Sigmoid colon (tissue), 7 donors: ENCODE measurements around the gene LARGE1. TPM values are rescaled to one million over a fixed set of nuclear protein-coding genes. Genes with fewer than 3 reads are reported as not detected.

Experiments used
- DNase-seq: peaks from one replicate; pipeline ENCODE4 v3.0.0-alpha.2; 2019
- H3K27ac ChIP-seq, 4 donors: fragments of 200-600 bp; sonication (generic); one replicate each; pipeline ENCODE4 v1.5.1; 2016 to 2019; ENCODE audit warnings: mild to moderate bottlenecking in 1 of 4
- H3K27me3 ChIP-seq, 3 donors: fragments of 200-600 bp; sonication (generic); one replicate each; pipeline ENCODE4 v1.5.1; 2019; ENCODE audit warnings: mild to moderate bottlenecking in 1 of 3
- H3K36me3 ChIP-seq, 4 donors: fragments of 200-600 bp; sonication (generic); one replicate each; pipeline ENCODE4 v1.5.1; 2016 to 2019
- H3K4me1 ChIP-seq, 4 donors: fragments of 200-600 bp; sonication (generic); one replicate each; pipeline ENCODE4 v1.5.1; 2017 to 2019
- H3K4me3 ChIP-seq, 4 donors: fragments of 200-600 bp; sonication (generic); one replicate each; pipeline ENCODE4 v1.5.1; 2017 to 2019; ENCODE audit warnings: mild to moderate bottlenecking in 2 of 4, moderate library complexity in 1 of 4
- H3K9me3 ChIP-seq, 4 donors: fragments of 200-600 bp in 3 of 4; sonication (generic) in 3 of 4; one replicate each; pipeline versions ENCODE4 v1.5.1 to v1.6.1; 2013 to 2019
- EP300 ChIP-seq, 4 donors: sonication (generic); formaldehyde crosslinking; IDR thresholded peaks; one replicate each; pipeline ENCODE4 v1.6.1; 2017; ENCODE audit warnings: antibody characterized with exemption in 4 of 4
- POLR2A ChIP-seq, 2 donors: fragments of 450-650 bp; IDR thresholded peaks; one replicate each; pipeline ENCODE4 v1.6.1; 2016; ENCODE audit warnings: antibody characterized with exemption in 2 of 2, mild to moderate bottlenecking in 2 of 2, moderate library complexity in 2 of 2
- POLR2AphosphoS5 ChIP-seq, 4 donors: sonication (generic); formaldehyde crosslinking; IDR thresholded peaks; one replicate each; pipeline ENCODE4 v1.6.1; 2017; ENCODE audit warnings: antibody characterized with exemption in 4 of 4
- WGBS, 2 donors: extraction: QIAGEN DNeasy Blood & Tissue Kit; methylation state at CpG; one replicate each; pipeline ENCODE4 v1.1.7; 2013; 5-methylcytosine and 5-hydroxymethylcytosine counted together
- intact Hi-C: fragments of 100-400 bp; cut with DNase I; formaldehyde crosslinking; loops from one replicate; pipeline ENCODE4 v1.15.1; 2023
- polyA plus RNA-seq, 3 donors: library from polyadenylated mRNA; stranded (reverse); fragments of 200-250 nt; gene quantifications; one replicate each; pipeline ENCODE4 v1.2.3, GENCODE V29; 2013
- total RNA-seq, 4 donors: library from RNA; depleted of rRNA; stranded (reverse); fragments of >200 nt; gene quantifications; one replicate each; pipeline ENCODE4 v1.1.0, GENCODE V29; 2016
- TF ChIP-seq, protein P1 (sequence below), 4 experiments: fragments of 450-650 bp in 3 of 4; fragments of 200-600 bp in 1 of 4; IDR thresholded peaks; one replicate each; pipeline ENCODE4 v1.5.1; 2016 to 2019; ENCODE audit warnings: antibody characterized with exemption in 4 of 4, mild to moderate bottlenecking in 3 of 4, moderate library complexity in 2 of 4
- donor health status: healthy with polysubstance abuse.
- donor health status: Bipolar disorder and iron deficiency.
- donor health status: healthy.

LARGE1 gene
- total and polyA plus RNA-seq, 7 donors = 5.8 to 74.4 (median 38.0) TPM

DNA sequence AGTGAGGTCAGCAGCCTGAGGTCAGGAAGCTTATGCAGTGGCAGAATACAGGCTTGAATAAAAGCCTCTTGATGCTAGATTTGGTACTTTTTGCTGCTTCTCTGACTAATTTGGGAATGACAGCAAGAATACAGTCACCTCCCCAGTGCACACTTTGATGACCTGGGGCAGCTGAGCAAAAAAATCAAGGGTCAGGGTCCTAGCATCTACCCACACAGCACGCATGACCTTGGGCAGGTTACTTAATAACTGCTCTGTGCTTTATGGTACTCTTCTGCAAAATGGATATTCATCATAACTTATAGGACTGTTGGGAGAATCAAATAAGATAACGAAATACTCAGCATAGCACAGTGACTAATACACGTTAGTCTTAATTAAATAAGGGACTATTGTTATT is 518.0 kb downstream of the LARGE1 start:
- TF ChIP-seq POLR2AphosphoS5 (IDR thresholded peaks at IDR 0.05) (no peak), EP300 (IDR thresholded peaks at IDR 0.05) (no peak), POLR2A (IDR thresholded peaks at IDR 0.05) (no peak)
- TF ChIP-seq, protein P1, sequence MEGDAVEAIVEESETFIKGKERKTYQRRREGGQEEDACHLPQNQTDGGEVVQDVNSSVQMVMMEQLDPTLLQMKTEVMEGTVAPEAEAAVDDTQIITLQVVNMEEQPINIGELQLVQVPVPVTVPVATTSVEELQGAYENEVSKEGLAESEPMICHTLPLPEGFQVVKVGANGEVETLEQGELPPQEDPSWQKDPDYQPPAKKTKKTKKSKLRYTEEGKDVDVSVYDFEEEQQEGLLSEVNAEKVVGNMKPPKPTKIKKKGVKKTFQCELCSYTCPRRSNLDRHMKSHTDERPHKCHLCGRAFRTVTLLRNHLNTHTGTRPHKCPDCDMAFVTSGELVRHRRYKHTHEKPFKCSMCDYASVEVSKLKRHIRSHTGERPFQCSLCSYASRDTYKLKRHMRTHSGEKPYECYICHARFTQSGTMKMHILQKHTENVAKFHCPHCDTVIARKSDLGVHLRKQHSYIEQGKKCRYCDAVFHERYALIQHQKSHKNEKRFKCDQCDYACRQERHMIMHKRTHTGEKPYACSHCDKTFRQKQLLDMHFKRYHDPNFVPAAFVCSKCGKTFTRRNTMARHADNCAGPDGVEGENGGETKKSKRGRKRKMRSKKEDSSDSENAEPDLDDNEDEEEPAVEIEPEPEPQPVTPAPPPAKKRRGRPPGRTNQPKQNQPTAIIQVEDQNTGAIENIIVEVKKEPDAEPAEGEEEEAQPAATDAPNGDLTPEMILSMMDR (IDR thresholded peaks at IDR 0.05) = no peak
- DNase-seq = no peak
- H3K27ac ChIP-seq = no peak overlapping the region
- no peaks in the 10 kb centered on the region for H3K4me1 ChIP-seq
- WGBS, 2 donors = 93 to 97% methylated on average over 3 of the region's 3 CpGs
- peaks cover 0 to 10% (median 2%) of the 10 kb centered on the region in 4 donors for H3K36me3 ChIP-seq
- no peaks in the 10 kb centered on the region for H3K27me3 ChIP-seq
- intact Hi-C loops = no loop called here
- no peaks in the 10 kb centered on the region for H3K9me3 ChIP-seq
- H3K4me3 ChIP-seq = no peak overlapping the region

DNA sequence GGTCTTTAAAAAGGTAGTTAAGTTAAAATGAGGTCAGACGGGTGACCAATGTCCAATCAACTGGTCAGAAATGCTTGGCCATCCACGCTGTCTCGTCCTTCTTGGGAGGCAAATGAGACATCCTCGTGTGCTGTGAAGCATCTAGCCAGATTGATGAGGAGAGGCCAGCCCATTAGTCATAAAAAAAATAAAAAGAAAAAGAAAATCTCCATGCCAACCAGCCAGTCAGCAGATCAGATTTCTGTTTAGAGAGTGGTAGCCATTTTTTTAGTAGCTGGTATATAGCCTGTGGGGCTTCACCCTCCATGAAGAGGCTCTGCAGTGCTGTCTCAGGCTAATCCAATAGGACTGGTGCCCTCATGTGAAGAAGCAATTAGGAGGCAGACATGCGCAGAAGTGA is 519.0 kb downstream of the LARGE1 start:
- Histone ChIP-seq H3K27me3 (no peaks in the 10 kb centered on the region), H3K9me3 (no peaks in the 10 kb centered on the region), H3K36me3 (peaks cover 0 to 10% (median 2%) of the 10 kb centered on the region in 4 donors), H3K4me1 (no peaks in the 10 kb centered on the region), H3K27ac (no peak overlapping the region), H3K4me3 (no peak overlapping the region)
- no peak for DNase-seq
- WGBS, 2 donors = 85 to 94% methylated on average over 5 of the region's 5 CpGs
- TF ChIP-seq EP300 (IDR thresholded peaks at IDR 0.05) (no peak), POLR2A (IDR thresholded peaks at IDR 0.05) (no peak), POLR2AphosphoS5 (IDR thresholded peaks at IDR 0.05) (no peak)
- TF ChIP-seq, protein P1 (IDR thresholded peaks at IDR 0.05) = no peak
- intact Hi-C loops = no loop called here

DNA sequence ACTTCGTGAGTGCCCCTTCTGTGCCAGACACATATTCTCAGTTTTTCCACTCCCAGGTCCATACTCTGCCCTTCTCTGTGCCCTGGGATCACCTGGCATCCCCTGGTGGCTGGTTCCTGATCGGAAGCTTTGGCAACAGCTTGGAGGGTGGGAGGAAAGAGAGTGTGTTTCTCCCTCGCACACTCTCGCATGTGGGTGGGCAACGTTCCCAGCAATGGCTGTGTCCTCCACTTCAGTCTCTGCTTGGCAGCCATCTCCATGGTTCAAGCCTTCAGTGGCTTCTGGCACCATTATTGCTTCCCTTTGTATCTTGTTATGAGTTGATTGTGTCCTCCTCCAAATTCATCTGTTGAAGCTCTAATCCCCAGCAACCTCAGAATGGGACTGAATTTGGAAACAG is 519.4 kb downstream of the LARGE1 start:
- H3K4me1 ChIP-seq = no peaks in the 10 kb centered on the region
- H3K4me3 ChIP-seq = no peak overlapping the region
- H3K36me3 ChIP-seq = peaks cover 0 to 10% (median 2%) of the 10 kb centered on the region in 4 donors
- DNase-seq = no peak
- no peaks in the 10 kb centered on the region for H3K27me3 ChIP-seq
- WGBS, 2 donors = 76 to 82% methylated on average over 5 of the region's 5 CpGs
- intact Hi-C loops = no loop called here
- H3K9me3 ChIP-seq = no peaks in the 10 kb centered on the region
- no peak overlapping the region for H3K27ac ChIP-seq
- TF ChIP-seq EP300 (IDR thresholded peaks at IDR 0.05) (no peak), POLR2AphosphoS5 (IDR thresholded peaks at IDR 0.05) (no peak), POLR2A (IDR thresholded peaks at IDR 0.05) (no peak)
- TF ChIP-seq, protein P1 (IDR thresholded peaks at IDR 0.05) = no peak

DNA sequence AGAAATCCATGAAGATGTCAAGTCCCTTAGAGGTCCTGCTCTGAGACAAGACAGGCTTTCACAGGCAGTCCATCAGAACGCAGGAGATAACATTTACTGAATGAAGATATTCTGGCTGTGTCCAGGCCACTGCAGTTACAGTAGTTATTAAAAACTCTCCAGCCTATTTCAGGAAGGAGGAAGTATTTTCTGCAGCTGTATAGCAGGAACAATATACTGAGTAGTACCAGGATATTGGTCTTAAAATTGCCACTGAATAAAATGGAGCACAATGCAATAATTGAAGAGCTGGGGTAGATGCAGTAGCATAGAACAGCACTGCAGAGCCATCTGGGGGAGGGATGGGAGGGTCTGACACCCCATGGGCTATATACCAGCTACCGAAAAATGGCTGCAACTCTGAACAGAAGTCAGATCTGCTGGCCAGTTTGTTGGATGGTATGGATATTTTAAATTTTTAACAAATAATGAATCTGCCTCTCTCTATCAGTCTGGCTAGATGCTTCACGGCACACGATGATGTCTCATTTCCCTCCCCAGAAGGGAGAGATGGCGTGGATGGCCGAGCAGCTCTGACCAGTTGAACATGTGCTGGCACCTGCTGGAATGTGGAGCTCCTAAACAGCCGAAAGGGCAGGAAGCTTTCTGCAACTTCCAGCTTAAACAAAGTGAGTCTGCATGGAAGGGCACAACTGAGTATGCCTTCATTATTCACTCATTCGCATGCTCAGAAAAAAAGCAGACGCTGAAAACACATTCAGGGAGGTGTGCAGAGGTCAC is 520.0 kb downstream of the LARGE1 start:
- WGBS, 2 donors = 78 to 83% methylated on average over 9 of the region's 9 CpGs
- no peaks in the 10 kb centered on the region for H3K4me1 ChIP-seq
- H3K27me3 ChIP-seq = no peaks in the 10 kb centered on the region
- H3K9me3 ChIP-seq = no peaks in the 10 kb centered on the region
- H3K4me3 ChIP-seq = no peak overlapping the region
- no peak for DNase-seq
- H3K27ac ChIP-seq = no peak overlapping the region
- peaks cover 0 to 10% (median 2%) of the 10 kb centered on the region in 4 donors for H3K36me3 ChIP-seq
- intact Hi-C loops = no loop called here
- TF ChIP-seq, protein P1 (IDR thresholded peaks at IDR 0.05) = no peak
- no peak for TF ChIP-seq EP300 (IDR thresholded peaks at IDR 0.05)
